Activated naive CD8-positive, alpha-beta T cell treated with anti-CD3 and anti-CD28 coated beads, Interleukin-2, amount 10 ng/mL, durations not matched to agents 7 days and 5 days (primary cell): ENCODE results near the gene PRKCQ. TPM values are rescaled to one million over a fixed set of nuclear protein-coding genes. Genes with fewer than 3 reads are reported as not detected.
"Not testable (repeated sequence)": the region's sequence is repeated elsewhere in the genome, so short reads cannot be mapped to it uniquely, and the experiment has no call there.

Source experiments
- ATAC-seq: fragments of 150-1000 bp; cut with Tn5 transposase; one replicate; pipeline ENCODE4 v1.10.0; 2021; ENCODE audit warnings: low read depth, moderate library complexity
- POLR2A ChIA-PET: fragments of 350-600 bp; sonication (Branson Sonifier 250); formaldehyde crosslinking; loops from one replicate; lab custom pipeline; 2021; ENCODE audit warnings: antibody characterized with exemption; lab: Charles Lee
- DNase-seq: peaks from one replicate; pipeline ENCODE4 v3.0.0; 2021
- H3K27ac Mint-ChIP-seq: one replicate; pipeline ENCODE4 v1.8.0; 2022; ENCODE audit warnings: mild to moderate bottlenecking, mixed read lengths
- H3K27me3 Mint-ChIP-seq: one replicate; pipeline ENCODE4 v1.8.0; 2022; ENCODE audit warnings: mild to moderate bottlenecking, moderate library complexity, mixed read lengths
- H3K36me3 Mint-ChIP-seq: one replicate; pipeline ENCODE4 v1.8.0; 2021; ENCODE audit warnings: mild to moderate bottlenecking, mixed read lengths
- H3K4me1 Mint-ChIP-seq: one replicate; pipeline ENCODE4 v1.8.0; 2021; ENCODE audit warnings: mixed read lengths
- H3K4me3 Mint-ChIP-seq: one replicate; pipeline ENCODE4 v1.8.0; 2022; ENCODE audit warnings: mild to moderate bottlenecking, moderate library complexity, mixed read lengths
- H3K9me3 Mint-ChIP-seq: one replicate; pipeline ENCODE4 v1.8.0; 2021; ENCODE audit warnings: mixed read lengths
- total RNA-seq, 2 experiments: library from RNA; stranded (reverse); gene quantifications; one replicate each; pipeline ENCODE4 v1.2.3, GENCODE V29; 2021

Gene PRKCQ
- total RNA-seq, 2 experiments from 2014 or later = 61.2 to 61.8 TPM

- H3K27ac Mint-ChIP-seq = no peak overlapping the region
- H3K4me3 Mint-ChIP-seq = no peak overlapping the region
- peaks cover 24% of the 10 kb centered on the region for H3K4me1 Mint-ChIP-seq
- ATAC-seq (no peak), DNase-seq (no peak)
- H3K9me3 Mint-ChIP-seq = peaks cover 25% of the 10 kb centered on the region
- no peaks in the 10 kb centered on the region for H3K27me3 Mint-ChIP-seq
- POLR2A ChIA-PET = no interaction called here
- H3K36me3 Mint-ChIP-seq = peaks cover 55% of the 10 kb centered on the region
These were observed 196.0 kb downstream of the PRKCQ start for GRCh38 chr10:6384031-6384430.

- Mint-ChIP-seq H3K36me3 (peaks cover 56% of the 10 kb centered on the region), H3K4me1 (peaks cover 24% of the 10 kb centered on the region), H3K27ac (no peak overlapping the region), H3K27me3 (no peaks in the 10 kb centered on the region), H3K9me3 (peaks cover 30% of the 10 kb centered on the region), H3K4me3 (no peak overlapping the region)
- ATAC-seq (no peak), DNase-seq (no peak)
- POLR2A ChIA-PET = no interaction called here
These were observed 196.8 kb downstream of the PRKCQ start for GRCh38 chr10:6383096-6383812.

- peak overlapping the region; percentile 80 for H3K27ac Mint-ChIP-seq
- peaks cover 23% of the 10 kb centered on the region for H3K4me1 Mint-ChIP-seq
- peaks cover 32% of the 10 kb centered on the region for H3K9me3 Mint-ChIP-seq
- H3K36me3 Mint-ChIP-seq = peaks cover 58% of the 10 kb centered on the region
- DNase-seq (no peak), ATAC-seq (peak; percentile 76)
- POLR2A ChIA-PET = interaction anchor here (0.5 to 1.6 kb wide), 3 partner anchors 34 to 183 kb away, joined by 3 to 7 read pairs (median 4); no protein-coding TSS in a partner anchor
- peak overlapping the region; percentile 79 for H3K4me3 Mint-ChIP-seq
- no peaks in the 10 kb centered on the region for H3K27me3 Mint-ChIP-seq
These were observed 198.0 kb downstream of the PRKCQ start for GRCh38 chr10:6382081-6382480.

- H3K4me3 Mint-ChIP-seq, POLR2A ChIA-PET, H3K27ac Mint-ChIP-seq, DNase-seq, H3K27me3 Mint-ChIP-seq, ATAC-seq: not testable (repeated sequence)
- peaks cover 54% of the 10 kb centered on the region for H3K36me3 Mint-ChIP-seq
- H3K9me3 Mint-ChIP-seq = peaks cover 30% of the 10 kb centered on the region
- H3K4me1 Mint-ChIP-seq = peaks cover 21% of the 10 kb centered on the region
These were observed 199.6 kb downstream of the PRKCQ start for GRCh38 chr10:6380478-6380877.

GRCh38 chr10:6379015-6379776 is 200.9 kb downstream of the PRKCQ start:
- Mint-ChIP-seq H3K27me3 (no peaks in the 10 kb centered on the region), H3K36me3 (peaks cover 47% of the 10 kb centered on the region)
- POLR2A ChIA-PET = no interaction called here

More at GRCh38 chr10:6379015-6379776, 200.9 kb downstream of the PRKCQ start:
- Mint-ChIP-seq H3K4me3 (no peak overlapping the region), H3K4me1 (peaks cover 17% of the 10 kb centered on the region), H3K27ac (no peak overlapping the region), H3K9me3 (peaks cover 30% of the 10 kb centered on the region)
- DNase-seq (no peak), ATAC-seq (no peak)
